ENCODE data around the gene ENDOV. TPM values are rescaled to one million over a fixed set of nuclear protein-coding genes. Genes with fewer than 3 reads are reported as not detected.

The ENDOV gene
- polyA plus RNA-seq, 1 donor (not counting 4 experiments of a cell fraction or from before 2014, with no cell fraction given), result 10.9 TPM

DNA sequence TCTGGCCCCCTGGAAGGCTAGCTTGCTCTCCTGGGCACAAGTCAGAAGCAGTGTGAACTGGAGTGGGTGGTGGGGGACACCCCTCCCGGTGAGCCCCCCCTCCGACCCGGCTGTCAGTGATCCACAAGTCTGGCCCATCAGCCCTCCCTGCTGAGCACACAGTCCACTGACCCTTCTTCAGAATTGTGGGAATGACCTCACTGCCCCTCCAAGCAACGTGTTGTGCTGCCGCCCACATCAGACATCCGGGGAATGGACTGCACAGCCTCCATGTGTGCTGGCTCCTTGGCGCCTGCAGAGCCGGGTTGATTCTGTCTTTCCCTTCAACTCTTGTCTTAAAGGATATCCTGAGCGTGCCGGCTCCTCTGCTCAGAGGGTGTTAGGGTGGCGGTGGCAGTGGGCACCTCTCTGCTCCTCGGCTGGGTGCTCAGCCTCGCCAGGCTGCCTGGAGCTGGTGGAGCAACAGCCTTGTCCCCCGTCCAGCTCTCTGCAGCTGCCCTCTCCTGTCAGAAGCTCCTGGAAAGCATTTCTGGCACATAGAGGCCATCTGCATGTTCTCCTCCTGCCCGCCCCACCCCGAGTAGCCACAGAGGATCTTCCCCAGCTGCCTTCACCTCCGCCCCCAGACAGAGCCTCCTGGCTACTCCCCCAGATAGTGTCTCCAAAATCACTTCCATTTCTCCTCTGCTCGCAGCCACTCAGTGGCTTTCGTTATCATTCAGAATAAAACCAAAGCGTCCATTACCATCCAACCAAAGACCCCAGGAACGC lies 41.7 kb downstream of the ENDOV start:
- no peaks in the 10 kb centered on the region for H4K20me1 ChIP-seq (ENCODE audit: control insufficient read depth, extremely low read depth, insufficient read depth, low read length)
- no peak overlapping the region for H3K27ac ChIP-seq (ENCODE audit: control insufficient read depth, insufficient read depth, low read length)
- no peak overlapping the region for H3K4me2 ChIP-seq (ENCODE audit: control insufficient read depth, extremely low read depth, insufficient read depth, low read depth, low read length)
- TF ChIP-seq CTCF (optimal IDR thresholded peaks at IDR 0.05 in 1 of 3, IDR thresholded peaks at IDR 0.05 in 1 of 3, conservative IDR thresholded peaks at IDR 0.05 in 1 of 3; ENCODE audit: extremely low read depth in 1 of 3, insufficient read depth in 2 of 3, low read length in 3 of 3) (no peak), EZH2 (IDR thresholded peaks at IDR 0.05; ENCODE audit: low read length) (no peak)
- peaks cover 24% of the 10 kb centered on the region for H3K4me1 ChIP-seq (ENCODE audit: control insufficient read depth, extremely low read depth, insufficient read depth, low read length)
- H3K9ac ChIP-seq (ENCODE audit: control insufficient read depth, extremely low read depth, insufficient read depth, low read length), result no peak overlapping the region
- H3K9me3 ChIP-seq (ENCODE audit: control insufficient read depth, low read depth, low read length), result no peaks in the 10 kb centered on the region
- peaks cover 9% of the 10 kb centered on the region for H3K27me3 ChIP-seq (ENCODE audit: control insufficient read depth, extremely low read depth, insufficient read depth, low read length)
- dilution Hi-C loops (cut with MboI; ENCODE audit: extremely low pct_ligation_motif_present, low sequenced_read_pairs), result no loop called here
- no peak for DNase-seq (ENCODE audit: low read depth, low spot score)
- FAIRE-seq, result no peak
- no peaks in the 10 kb centered on the region for H3K9me1 ChIP-seq (ENCODE audit: control insufficient read depth, extremely low read depth, insufficient read depth, low read length)
- H3K79me2 ChIP-seq (ENCODE audit: control insufficient read depth, insufficient read depth, low read length), result no peaks in the 10 kb centered on the region
- no peak overlapping the region for H2AFZ ChIP-seq (ENCODE audit: control insufficient read depth, low read length)
- no peaks in the 10 kb centered on the region for H3K36me3 ChIP-seq (ENCODE audit: control insufficient read depth in 2 of 2, extremely low read depth in 1 of 2, insufficient read depth in 2 of 2, low read length in 2 of 2)
- H3K4me3 ChIP-seq (ENCODE audit: control insufficient read depth in 2 of 3, extremely low read depth in 1 of 3, insufficient read depth in 2 of 3, low read depth in 1 of 3, low read length in 3 of 3), result no peak overlapping the region

- Histone ChIP-seq H3K9ac (ENCODE audit: control insufficient read depth, extremely low read depth, insufficient read depth, low read length) (no peak overlapping the region), H3K9me3 (ENCODE audit: control insufficient read depth, low read depth, low read length) (no peaks in the 10 kb centered on the region), H3K4me3 (ENCODE audit: control insufficient read depth in 2 of 3, extremely low read depth in 1 of 3, insufficient read depth in 2 of 3, low read depth in 1 of 3, low read length in 3 of 3) (no peak overlapping the region), H2AFZ (ENCODE audit: control insufficient read depth, low read length) (no peak overlapping the region), H3K4me1 (ENCODE audit: control insufficient read depth, extremely low read depth, insufficient read depth, low read length) (peaks cover 24% of the 10 kb centered on the region), H3K79me2 (ENCODE audit: control insufficient read depth, insufficient read depth, low read length) (no peaks in the 10 kb centered on the region), H3K4me2 (ENCODE audit: control insufficient read depth, extremely low read depth, insufficient read depth, low read depth, low read length) (no peak overlapping the region), H3K36me3 (ENCODE audit: control insufficient read depth in 2 of 2, extremely low read depth in 1 of 2, insufficient read depth in 2 of 2, low read length in 2 of 2) (no peaks in the 10 kb centered on the region), H3K27ac (ENCODE audit: control insufficient read depth, insufficient read depth, low read length) (no peak overlapping the region), H3K27me3 (ENCODE audit: control insufficient read depth, extremely low read depth, insufficient read depth, low read length) (peaks cover 15% of the 10 kb centered on the region), H3K9me1 (ENCODE audit: control insufficient read depth, extremely low read depth, insufficient read depth, low read length) (no peaks in the 10 kb centered on the region), H4K20me1 (ENCODE audit: control insufficient read depth, extremely low read depth, insufficient read depth, low read length) (no peaks in the 10 kb centered on the region)
- DNase-seq (ENCODE audit: low read depth, low spot score) (no peak), FAIRE-seq (no peak)
- TF ChIP-seq EZH2 (IDR thresholded peaks at IDR 0.05; ENCODE audit: low read length) (no peak), CTCF (optimal IDR thresholded peaks at IDR 0.05 in 1 of 3, IDR thresholded peaks at IDR 0.05 in 1 of 3, conservative IDR thresholded peaks at IDR 0.05 in 1 of 3; ENCODE audit: extremely low read depth in 1 of 3, insufficient read depth in 2 of 3, low read length in 3 of 3) (no peak)
- dilution Hi-C loops (cut with MboI; ENCODE audit: extremely low pct_ligation_motif_present, low sequenced_read_pairs), result no loop called here
These were observed 42.4 kb downstream of the ENDOV start for GRCh38 chr17:80457236-80457856.
